GM18907 (cell line): Measurements from ENCODE around the gene NFYC.

Source experiments
- ATAC-seq: cut with Tn5 transposase; IDR thresholded peaks from one replicate; pipeline ENCODE4 v1.9.1; 2021; ENCODE audit warnings: mild to moderate bottlenecking, moderate library complexity; ENCODE audit not compliant: unreplicated experiment

NFYC gene

DNA sequence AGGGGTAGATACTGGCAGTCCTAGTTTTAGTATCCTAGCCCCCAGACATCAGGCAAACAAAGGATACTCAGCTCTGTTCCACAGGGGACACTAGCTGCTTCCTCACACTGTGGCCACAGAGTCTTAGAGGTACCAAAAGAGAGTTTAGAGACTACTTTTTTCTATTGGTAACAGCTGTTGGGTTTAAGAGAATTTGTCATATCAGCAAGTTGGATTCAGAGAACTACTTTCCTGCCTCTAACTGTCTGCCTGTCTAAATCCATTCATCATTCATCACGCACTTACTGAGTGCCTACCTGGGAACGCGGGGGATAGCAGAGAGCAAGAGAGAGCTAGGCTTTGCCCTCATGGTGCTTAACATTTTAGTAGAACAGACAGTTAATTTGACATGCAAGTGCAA, 65.0 kb downstream of the NFYC start:
- ATAC-seq, result no peak

DNA sequence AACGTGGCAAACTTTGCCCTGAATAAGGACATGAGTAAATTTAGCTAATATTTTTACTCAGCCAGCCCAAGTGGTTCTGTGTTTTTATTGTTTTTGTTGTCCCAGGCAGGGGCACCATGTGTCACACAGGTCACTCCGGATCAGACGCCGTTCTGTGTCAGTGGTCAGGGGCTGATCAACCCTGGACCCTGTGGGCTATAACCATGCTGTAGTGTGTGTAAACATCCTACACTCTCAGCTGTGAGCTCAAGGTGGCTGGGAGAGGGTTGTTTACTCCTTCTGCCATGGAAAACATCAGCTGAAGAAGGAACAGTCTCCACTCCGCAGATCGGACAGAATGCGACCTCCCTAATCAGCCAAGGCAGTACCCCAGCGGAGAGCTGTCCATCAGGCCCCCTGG, 65.6 kb downstream of the NFYC start:
- ATAC-seq, result no peak

DNA sequence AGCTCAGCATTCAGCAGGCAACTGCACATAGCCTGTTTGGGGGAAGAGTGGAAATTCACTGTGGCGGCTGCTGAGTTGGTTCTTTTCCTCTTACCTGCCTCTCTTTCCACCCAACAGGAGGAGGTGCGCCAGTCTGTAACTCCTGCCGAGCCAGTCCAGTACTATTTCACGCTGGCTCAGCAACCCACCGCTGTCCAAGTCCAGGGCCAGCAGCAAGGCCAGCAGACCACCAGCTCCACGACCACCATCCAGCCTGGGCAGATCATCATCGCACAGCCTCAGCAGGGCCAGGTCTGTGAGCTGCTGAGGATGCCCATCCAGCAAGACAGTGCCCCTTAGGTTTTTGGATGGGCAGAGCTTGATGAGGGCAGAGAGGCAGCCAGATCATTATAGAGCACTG, 66.5 kb downstream of the NFYC start:
- ATAC-seq, result no peak

DNA sequence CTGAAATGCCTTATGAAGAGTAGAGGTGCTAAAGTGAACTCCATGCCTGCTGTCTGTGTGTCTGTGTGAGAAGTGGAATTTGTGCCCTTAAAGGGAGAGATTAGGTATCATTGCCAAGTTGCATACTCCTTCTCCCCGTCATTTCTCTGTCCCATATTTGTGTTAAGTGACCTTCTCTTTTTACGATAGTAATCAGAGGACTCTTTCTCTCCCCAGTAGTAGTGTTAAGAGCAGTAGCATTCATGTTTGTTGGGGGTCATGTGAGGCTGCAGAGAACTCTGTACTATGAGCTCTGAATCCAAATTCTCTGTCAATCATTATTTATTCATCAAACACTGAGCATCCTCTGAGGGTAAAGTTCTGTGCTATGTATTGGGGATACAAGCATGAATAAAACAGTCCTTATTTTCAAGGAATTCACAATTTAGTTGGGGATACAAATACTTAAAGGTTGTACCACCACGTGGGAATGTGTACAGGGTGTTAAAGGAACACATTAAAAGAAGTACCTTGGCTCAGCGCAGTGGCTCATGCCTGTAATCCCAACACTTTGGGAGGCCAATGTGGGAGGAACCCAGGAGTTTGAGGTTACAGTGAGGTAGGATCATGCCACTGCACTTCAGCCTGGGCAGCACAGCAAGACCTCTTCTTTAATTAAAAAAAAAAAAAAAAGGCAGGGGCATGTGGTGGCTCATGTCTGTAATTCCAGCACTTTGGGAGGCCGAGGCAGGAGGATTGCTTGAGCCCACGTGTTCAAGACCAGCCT, 67.3 kb downstream of the NFYC start:
- no peak for ATAC-seq

DNA sequence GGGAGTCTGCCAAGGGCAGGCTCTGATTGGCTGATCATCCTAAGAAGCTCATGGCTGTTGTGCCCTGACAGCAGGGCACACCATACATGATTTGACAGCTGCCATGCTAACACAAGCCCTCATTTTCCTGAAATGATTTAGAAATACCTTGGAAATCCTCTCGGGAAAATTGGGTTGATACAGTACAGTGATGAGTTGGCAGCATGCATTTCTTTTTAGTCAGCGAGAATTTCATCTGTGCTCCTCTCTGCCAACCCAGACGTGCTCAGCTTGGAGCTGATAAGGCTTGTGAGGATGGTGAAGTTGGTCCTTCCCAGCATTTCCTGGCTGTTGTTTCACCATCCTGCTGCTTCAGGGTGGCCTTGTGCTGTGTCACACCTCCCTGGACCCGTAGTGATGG, 69.5 kb downstream of the NFYC start:
- no peak for ATAC-seq

DNA sequence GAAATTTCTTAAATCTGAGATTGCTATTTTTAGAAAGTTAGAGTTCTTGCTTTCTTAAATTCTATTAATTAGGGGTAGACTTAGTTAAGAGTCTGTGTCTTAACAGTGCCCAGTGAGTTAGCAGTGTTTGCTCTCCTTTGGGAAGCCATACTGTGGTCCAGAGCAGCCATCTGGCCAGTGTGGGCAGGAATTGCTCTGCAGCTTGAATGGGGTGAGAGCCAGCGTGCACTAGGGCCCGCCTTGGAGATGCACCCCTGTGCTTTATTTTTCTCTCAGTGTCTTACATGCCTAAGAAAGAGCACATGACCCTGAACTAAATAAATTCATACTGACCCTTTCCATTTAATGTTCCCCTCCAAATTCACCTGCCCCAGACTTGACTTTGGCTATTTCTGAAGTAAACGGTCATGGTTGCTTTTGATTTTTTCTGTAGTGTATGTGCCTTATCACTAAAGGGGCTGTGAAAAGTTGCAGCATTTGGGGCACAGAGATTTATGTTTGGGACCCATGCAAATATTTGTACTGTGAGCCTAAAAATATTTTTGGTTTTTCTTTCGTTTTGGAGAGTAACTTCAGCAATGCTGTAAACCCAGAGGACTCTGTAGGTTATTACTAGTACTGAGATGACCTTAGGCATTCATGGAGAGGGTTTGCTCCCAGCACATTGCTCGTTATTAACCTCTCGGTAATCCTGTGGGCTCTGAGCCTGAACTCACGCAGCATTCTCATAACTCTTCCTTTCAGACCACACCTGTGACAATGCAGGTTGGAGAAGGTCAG, 70.8 kb downstream of the NFYC start:
- ATAC-seq, result peak; percentile 45

DNA sequence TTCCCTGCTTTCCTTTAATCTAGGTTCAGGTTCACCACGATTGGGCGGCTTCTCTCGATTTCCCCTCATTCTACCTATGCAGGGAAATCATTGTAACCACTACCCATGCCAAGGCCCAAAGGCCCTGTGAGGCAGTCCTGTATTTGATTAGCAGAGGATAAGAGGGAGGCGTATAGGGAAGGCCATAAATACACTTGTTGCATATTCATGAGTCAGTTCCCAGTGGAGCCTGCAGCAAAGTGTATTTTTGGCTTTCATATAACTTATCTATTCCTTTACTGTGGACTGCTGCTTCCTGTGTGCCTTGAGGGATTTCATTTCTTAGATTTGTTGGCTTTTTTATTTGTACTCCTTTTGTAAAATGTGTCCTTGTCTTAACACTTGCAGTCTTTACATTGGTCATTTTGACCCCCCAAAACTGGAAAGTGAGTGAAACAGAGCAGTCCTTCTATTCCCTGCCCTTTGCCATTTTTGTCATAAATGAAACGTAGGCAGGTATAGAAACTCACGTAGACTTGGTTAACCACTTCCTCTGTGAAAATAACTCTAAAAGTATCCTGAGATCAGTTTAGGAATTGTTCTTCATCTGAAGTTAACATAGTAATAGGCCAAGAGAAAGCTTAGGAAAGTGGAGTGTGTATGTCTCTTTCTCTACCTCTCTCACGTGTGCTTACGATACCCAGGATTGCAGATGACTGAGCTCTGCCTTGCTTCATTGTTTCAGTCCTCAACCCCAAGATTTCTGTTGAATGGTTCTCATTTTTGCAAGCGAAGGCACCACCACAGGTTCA, 72.4 kb downstream of the NFYC start:
- no peak for ATAC-seq

DNA sequence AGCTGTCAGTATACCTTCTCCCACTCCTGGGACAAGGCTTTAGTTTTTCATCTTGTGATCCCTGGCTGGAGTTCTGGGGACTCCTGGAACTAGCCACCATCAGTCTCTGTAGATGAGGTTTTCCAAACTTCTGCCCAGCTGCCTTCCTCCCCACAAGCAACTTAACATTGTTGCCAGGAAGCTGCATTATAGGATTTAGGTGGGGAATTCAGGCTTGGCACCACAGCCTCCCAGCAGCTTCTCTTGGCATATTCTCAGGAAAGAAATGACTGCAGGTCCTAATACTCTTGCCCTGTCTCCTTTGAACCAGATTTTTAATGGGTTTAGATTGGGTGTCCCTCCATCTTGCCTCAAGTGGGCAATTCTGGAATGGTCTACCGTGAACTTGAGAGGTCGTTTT, 73.5 kb downstream of the NFYC start:
- no peak for ATAC-seq

DNA sequence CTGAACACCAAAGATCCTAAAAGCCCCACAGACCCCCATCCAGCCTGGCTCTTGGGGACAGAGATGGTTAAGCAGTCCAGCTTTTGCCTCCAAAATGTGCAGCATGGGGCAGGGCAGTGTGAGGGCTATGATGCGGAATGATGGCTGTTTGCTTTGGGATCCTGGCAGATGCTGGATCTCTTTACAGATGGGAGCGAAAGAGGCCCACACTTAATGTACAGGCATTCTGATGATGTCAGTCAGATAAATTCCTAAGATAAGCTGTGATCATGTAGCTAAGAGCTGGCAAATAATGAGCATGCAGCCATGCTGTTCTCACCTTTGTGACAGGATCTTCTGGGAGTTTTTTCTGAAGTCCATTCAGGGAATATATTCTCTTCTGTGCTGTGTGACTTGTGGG, 74.5 kb downstream of the NFYC start:
- ATAC-seq, result no peak

DNA sequence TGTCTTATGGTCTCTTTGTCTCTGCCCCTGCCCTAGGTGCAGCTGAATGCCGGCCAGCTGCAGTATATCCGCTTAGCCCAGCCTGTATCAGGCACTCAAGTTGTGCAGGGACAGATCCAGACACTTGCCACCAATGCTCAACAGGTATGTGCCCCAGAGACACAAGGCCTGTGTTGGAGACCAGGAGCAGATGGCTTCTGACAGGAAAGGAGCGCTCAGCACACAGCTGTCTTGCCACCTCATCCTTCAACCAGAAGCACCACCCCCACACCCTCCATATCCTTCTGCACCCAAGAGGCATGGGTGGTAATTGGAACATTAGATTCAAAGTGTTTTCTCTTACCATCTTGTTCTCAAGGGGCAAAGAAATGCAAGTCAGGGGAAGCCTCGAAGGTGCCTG, 75.1 kb downstream of the NFYC start:
- no peak for ATAC-seq

DNA sequence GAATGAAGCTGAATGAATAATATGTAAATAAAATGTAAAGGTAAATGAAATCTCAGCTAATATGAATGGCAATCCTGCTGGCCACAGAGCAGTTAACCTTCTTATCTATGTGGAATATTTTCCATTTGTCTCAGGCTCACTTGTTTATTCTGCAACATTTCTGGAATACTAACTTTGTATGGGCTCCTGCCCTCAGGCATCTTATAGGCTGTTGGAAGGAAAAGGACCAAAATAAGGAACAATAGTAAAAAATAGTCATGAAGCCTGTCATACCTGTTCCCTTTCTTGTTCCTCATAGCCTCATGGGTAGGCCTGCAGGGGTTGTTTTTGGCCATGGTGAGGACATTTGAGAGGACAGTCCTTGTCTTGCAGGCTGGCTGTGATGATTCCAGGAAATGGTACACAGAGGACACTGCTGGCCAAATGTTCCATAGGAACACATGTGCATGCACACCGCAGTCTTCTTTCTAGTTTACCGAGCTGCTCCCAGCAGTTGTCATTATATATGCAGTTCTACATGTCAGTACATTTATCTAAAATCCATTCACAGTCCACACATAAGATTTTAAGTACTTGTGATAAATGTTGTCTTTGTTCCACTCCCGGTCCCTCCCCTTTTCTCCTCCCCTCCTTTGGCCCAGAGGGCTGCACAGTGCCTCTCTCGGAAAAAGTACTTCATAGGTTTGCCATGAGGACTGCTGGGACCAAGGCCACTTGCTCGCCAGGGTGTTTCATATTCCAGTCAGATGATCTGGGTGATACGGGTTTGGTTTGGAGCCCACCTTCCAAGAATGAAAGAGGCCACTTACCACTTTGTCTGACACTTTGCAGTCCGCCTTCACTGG, 76.9 kb downstream of the NFYC start:
- no peak for ATAC-seq

DNA sequence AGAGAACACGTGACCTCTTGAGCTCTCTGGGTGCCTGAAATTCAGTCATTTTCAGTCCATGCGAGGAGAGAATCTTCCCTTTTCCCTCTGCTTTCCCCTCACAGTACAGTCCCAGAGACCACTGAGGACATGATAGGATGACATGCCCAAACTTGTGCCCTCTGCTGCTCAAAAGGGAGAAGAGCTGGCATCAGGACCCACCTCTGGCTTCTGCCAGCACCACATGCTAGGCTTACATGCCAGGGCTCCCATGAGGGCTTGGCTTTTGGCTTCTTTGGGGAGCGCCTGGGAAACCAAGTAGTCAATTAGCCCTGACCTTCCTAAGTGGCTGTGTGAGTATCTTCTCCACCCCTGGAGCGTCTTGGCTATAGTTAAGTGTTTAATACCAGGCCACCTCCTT, 78.3 kb downstream of the NFYC start:
- ATAC-seq, result no peak

DNA sequence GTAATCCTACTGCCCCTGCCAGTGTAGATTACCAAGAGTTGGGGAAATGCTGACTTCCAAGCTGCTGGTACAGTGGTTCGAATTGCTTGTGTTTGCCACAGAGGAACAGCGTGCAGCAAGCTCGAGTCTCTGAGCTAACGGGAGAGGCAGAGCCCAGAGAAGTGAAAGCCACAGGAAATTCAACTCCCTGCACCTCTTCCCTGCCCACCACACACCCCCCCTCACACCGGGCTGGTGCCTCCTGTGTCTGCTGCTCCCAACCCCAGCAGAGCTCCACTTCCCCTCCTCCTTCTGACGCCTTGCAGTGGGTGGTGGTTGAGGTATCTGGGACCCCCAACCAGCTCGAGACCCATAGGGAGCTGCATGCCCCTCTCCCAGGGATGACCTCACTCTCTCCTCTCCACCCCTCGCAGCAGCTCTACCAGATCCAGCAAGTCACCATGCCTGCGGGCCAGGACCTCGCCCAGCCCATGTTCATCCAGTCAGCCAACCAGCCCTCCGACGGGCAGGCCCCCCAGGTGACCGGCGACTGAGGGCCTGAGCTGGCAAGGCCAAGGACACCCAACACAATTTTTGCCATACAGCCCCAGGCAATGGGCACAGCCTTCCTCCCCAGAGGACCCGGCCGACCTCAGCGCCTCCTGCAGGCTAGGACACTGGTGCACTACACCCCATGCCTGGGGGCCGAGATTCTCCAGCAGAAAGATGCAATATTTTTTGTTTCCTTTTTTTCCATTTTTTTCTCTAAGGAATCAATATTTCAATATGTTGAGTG, 79.0 kb downstream of the NFYC start:
- ATAC-seq, result no peak

DNA sequence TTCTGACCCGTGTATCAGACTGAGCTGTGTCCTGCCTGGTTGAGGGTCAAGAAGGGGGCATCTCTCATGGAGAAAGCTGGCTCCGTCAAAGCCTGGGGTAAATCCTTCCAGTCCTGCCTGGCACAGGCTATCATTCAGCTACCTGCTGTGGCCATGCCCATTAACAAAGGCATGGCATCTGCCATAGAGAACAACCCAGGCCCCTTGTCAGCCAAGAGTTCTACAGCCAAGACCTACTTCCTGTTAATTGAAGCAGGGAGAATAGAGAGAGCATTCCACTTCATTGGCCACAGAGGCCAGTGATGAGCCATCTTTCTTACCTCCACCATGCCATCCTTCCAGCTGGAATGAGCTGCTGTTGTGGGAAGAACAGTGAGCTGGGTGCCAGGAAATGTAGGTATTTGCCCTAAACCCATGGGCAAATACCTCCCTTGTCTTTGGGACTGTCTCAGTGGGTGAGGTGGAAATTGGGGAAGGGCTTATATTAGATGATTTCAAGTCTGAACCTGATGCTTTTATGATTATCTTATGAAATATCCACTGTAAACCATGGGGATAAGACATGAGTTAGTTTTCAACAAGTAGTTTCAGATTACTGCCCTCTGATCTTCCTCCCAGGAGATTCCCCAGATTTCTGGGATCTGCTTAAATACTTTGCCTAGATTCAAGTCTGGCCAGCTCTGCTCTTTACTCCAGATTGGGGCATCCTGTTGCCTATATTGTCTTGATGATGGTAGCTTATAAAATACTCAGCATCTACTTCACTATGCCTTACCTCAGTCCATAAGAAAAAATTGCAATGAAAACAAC, 80.8 kb downstream of the NFYC start:
- no peak for ATAC-seq

DNA sequence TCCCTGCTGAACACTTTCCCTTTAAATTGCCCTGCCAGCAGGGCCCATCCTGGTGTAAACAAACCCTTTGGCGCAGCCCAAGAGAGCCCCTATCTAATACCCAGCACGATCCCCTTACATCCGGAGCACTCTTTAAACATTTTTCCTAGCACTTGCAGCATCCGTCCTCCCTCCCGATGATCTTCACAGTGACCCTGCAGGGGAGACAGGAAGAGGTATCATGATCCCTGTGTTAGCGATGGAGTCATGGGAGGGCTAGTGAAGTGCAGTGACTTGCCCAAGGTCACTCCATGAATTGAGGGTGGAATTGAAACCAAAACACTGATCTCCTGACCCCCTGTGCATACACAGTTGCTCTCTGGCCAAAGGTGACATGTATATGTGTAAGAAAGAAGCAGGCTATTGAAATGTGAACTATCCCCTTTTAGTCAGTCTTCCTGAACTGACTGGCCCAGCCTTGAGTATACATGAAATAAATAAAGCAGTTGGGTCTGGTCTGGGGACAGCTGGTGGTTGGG, 82.3 kb downstream of the NFYC start:
- ATAC-seq, result no peak

DNA sequence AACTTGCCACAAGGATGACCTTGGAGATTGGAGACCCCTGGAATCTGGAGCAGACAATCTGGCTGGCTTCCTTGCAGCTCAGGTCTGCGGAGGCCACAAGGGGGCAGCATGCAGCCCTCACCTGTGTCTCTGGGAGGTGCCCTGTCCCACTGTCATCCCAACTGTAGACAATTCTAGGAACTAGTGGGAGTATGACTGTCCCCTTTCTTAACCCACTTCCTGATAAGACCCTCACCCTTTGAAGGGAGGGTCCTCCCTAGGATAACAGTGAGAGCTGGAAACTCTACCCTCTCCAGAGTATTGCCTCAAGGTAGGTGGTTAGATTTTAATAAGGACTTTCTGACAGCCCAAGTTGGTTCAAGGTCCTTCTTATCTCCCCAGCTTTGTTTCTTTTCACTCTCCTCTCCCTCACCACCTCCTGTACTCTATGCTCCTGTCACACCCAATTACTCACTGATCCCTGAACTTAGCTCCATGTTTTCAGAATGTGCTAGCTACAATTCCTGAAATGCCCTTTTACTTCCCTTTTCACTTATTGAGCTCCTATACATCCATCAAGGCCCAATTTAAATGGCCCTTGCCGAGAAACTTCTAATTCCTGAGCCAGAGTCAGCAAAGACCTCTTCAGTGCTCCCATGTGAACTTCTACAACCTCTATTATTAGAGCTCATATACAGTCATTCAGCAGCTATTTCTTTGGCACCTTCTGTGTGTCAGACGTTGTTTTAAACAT, 82.9 kb downstream of the NFYC start:
- no peak for ATAC-seq

DNA sequence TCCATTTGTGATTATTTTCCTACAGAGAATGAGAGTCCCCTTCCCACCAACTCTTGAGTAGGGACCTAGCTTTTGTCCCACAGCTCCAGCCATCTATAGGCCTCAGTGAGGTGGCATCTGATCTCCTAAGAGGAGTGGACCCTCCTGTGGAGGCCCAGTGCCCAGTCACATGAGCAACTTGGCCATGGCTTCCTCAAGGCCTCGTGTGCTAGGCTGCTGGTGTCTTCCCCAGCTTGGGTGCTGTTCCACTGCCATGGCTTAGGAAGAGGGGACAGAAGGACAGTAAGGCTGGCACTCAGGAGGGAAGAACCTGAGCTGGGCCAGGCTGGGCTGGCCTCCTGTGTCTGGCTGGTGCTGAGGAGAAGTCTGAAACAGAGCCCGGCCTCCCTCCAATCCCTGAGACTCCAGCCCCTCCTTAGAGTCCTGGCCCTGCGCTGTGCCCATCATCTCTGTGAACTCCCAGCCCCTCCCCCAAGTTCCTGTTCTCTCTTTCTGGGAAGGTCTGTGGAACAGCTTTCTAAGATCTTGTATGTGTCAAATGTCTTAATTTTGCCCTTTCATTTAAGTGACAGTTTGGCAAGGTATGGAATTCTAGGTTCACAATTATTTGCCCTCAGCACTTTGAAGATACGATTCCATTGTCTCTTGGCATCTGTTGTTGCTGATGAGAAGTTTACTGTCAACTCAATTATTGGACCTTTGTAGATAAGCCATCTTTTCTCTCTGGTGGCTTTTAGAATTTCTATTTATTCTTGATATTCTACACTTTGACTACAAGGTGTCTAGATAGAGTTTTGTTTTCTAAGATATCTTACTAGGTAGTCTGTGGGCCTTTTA, 85.0 kb downstream of the NFYC start:
- ATAC-seq, result no peak
